Urinary bladder (tissue), 4 donors: ENCODE measurements around the gene MACROD2. TPM values are rescaled to one million over a fixed set of nuclear protein-coding genes. Genes with fewer than 3 reads are reported as not detected.
"Not testable (repeated sequence)": the region's sequence is repeated elsewhere in the genome, so short reads cannot be mapped to it uniquely, and the experiment has no call there.

ENCODE experiments used
- DNase-seq: peaks from one replicate; pipeline ENCODE4 v3.0.0-alpha.2; 2015; ENCODE audit errors: extremely low spot score
- H3K27ac ChIP-seq: one replicate; pipeline ENCODE4 v1.5.1; 2013; ENCODE audit warnings: low read depth, mild to moderate bottlenecking, moderate library complexity
- H3K36me3 ChIP-seq: one replicate; pipeline ENCODE4 v1.6.1; 2013; ENCODE audit warnings: mild to moderate bottlenecking, moderate library complexity; ENCODE audit not compliant: insufficient read depth
- H3K4me1 ChIP-seq: one replicate; pipeline ENCODE4 v1.6.1; 2013; ENCODE audit warnings: mild to moderate bottlenecking, moderate library complexity; ENCODE audit not compliant: insufficient read depth
- H3K4me3 ChIP-seq: one replicate; pipeline ENCODE4 v1.5.1; 2013; ENCODE audit warnings: low read depth, low read length
- WGBS: extraction: QIAGEN DNeasy Blood & Tissue Kit; methylation state at CpG from one replicate; pipeline ENCODE4 v1.1.7; 2013; 5-methylcytosine and 5-hydroxymethylcytosine counted together
- polyA plus RNA-seq: library from polyadenylated mRNA; stranded (reverse); fragments of 200-250 nt; gene quantifications from one replicate; pipeline ENCODE4 v1.2.3, GENCODE V29; 2013
- total RNA-seq: library from RNA; depleted of rRNA; stranded (reverse); fragments of >200 nt; gene quantifications from one replicate; pipeline ENCODE4 v1.2.3, GENCODE V29; 2014
- donor health status: healthy with polysubstance abuse.
- donor health status: healthy.

MACROD2 gene
- total and polyA plus RNA-seq, 2 donors = 3.0 to 28.2 TPM

DNA sequence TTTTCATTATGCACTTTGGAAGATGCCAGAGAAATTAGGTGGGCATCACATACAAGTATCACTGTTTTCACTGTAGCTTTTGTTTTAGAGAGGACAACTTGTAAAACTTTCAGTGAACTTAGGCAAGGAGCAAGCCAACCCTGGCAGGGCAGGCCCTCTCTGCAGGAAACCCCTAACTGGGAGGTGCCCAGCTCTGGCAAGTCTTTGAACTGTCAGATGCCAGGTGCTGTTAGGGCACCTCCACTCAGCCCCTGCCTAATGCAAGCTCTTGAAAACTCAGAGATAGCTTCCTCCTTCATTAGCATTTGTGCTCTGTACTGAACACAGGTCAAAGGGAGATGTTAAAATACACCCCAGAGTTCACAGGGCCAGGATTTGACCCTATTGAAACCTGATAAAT, 1116.3 kb downstream of the MACROD2 start:
- DNase-seq = no peak
- H3K4me1 ChIP-seq = no peaks in the 10 kb centered on the region

DNA sequence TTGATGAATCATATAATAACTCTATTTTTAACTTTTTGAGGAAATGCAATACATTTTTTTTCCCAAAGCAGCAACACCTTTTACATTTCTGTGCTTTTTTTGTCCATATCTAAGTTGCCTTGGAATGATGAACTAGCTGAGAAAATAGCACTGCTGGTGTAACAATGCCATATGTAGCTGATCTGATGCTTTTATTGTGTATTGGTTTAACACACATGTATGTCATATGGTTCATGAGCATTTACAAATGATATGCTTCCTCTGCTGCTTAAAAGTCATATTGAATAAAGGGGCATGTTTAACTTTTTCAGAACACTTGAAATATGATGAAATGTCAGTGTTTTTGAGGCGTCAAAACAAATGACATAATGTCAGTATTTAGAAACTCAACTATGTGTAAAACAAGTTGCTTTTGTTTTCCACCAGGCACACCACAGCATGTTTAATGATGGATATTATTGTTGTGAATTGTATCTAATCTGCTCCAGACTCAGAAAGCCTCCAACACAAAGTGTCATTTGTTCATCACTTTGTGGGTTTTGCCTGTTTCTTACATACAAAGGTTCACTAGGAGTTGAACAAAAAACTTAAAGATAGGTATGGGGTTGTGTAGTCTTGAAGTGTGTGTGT, 1117.9 kb downstream of the MACROD2 start:
- 91% methylated on average over 1 of the region's 1 CpG for WGBS
- H3K36me3 ChIP-seq = no peaks in the 10 kb centered on the region
- DNase-seq = no peak
- no peak overlapping the region for H3K27ac ChIP-seq
- H3K4me3 ChIP-seq = no peak overlapping the region
- H3K4me1 ChIP-seq = no peaks in the 10 kb centered on the region

More for the DNA sequence above, 1116.3 kb downstream of the MACROD2 start:
- Histone ChIP-seq H3K36me3 (no peaks in the 10 kb centered on the region), H3K4me3 (no peak overlapping the region), H3K27ac (no peak overlapping the region)

DNA sequence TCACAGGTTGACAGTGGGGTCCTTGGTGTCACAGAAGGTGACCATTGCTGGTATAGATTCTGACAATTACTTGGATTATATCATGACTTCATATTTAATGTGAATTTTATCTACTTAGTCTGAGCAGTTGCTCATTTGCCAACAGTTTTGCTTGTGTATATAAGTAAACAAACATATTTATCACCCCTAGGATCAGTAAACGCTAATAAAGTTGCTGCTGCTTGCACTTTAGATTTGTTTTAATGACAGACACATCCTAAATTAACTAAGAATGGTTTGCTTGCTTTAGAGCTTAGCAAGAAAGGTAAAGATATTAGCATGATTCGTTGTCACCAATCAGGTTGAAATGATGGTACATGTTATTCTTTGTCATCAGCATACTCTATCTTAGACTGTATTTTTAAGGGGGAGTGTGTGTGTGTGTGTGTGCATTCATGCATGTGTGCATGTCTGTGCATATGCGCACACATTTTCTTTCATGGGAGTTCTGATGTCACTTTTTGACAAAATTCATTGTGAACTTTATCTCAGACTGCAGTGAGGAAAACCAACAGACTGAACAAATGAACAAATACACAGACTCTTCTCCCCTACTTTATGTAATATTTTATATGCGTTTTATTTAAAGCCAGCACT, 1124.7 kb downstream of the MACROD2 start:
- H3K36me3 ChIP-seq = no peaks in the 10 kb centered on the region
- no peak for DNase-seq
- no peaks in the 10 kb centered on the region for H3K4me1 ChIP-seq
- WGBS = 83% methylated on average over 4 of the region's 4 CpGs
- H3K4me3 ChIP-seq = no peak overlapping the region
- H3K27ac ChIP-seq = no peak overlapping the region

DNA sequence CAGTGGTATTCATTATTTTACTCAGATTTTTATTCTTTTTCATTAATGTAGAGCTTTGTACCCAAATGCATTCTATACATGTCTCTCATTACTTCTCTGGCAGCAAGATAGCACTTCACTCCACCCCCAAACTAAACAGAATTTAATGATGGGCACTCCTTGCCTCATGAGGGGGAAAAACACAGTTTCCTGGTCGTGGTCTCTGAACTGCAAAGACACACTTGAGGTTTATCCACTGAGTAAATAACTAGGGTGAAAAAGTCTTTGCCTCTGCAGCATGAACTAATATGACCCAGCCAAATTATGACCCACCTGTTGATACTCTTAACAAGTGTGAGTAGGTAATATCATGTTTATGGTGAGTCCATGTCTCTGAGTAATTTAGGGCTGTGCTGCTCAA, 1127.3 kb downstream of the MACROD2 start:
- DNase-seq = no peak
- no peaks in the 10 kb centered on the region for H3K4me1 ChIP-seq
- H3K36me3 ChIP-seq = no peaks in the 10 kb centered on the region
- 69% methylated on average over 1 of the region's 1 CpG for WGBS
- H3K4me3 ChIP-seq = no peak overlapping the region
- H3K27ac ChIP-seq = no peak overlapping the region

DNA sequence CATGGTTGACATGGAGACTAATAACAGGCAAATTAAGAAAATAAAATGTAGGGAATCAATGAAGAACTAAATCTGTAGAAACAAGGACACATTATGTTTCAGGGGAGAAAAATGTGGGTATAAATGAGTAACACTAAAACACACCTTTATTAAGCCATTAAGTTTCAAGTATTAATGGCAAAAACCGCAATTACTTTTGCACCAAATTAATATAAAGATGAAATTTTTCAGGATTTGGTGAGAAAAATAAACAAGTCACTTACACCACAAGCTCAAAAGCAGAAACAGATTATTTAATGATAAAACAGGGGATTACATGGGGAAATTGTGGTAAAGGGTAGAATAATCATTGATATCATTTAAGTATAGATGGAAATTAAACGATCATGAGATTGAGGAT, 1135.9 kb downstream of the MACROD2 start:
- DNase-seq = no peak
- H3K4me1 ChIP-seq = no peaks in the 10 kb centered on the region
- no peak overlapping the region for H3K27ac ChIP-seq
- H3K4me3 ChIP-seq = no peak overlapping the region
- 94% methylated on average over 2 of the region's 2 CpGs for WGBS
- H3K36me3 ChIP-seq = no peaks in the 10 kb centered on the region

DNA sequence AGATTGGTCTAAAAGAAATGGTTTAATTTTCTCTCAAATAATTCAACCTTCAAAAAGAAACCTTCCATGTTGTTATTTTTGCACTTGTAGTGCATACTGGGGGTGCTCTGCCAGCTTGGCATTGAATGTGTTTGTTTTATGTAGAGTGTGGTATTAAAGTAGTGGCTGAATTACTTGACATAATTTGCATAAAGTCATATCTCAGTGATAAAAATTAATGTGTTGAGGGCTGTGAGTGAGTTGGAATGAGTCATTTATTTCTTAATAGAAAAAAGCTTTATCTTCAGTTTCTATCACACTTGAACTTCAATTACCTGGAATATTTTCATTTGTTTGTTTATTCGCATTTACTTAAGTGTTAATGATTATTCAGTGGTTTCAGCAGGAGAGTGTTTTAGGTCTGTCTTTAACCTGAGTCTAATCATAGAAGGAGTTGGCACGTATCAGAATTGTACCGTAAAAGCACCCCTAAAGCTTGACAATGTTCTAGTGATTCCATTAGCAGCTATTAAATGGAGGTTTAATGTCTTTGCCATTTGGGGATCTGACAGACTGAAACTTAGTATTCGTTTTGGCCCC, 1143.3 kb downstream of the MACROD2 start:
- peaks cover 1% of the 10 kb centered on the region for H3K4me1 ChIP-seq
- WGBS = 65% methylated on average over 4 of the region's 4 CpGs
- H3K4me3 ChIP-seq = no peak overlapping the region
- no peak for DNase-seq
- no peaks in the 10 kb centered on the region for H3K36me3 ChIP-seq
- no peak overlapping the region for H3K27ac ChIP-seq

DNA sequence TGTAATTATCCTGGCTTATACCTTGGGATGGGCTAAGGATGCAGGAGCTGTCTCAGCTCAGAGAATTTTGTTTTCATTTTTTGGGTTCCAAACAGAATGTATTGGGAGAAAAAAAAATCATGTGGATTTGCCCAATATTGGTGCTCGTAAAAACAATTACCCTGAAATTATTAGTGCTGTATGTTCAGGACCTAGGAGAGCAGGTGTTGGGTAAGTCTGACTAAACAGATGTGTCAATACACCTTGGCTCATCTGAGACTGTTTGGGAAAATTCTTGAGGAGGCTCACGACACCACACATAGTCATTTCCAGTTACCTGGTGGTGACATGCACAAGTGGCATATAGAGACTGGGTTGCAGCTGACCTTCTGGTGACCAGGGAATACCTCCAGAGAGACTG, 1144.2 kb downstream of the MACROD2 start:
- WGBS = 95% methylated on average over 2 of the region's 2 CpGs
- no peaks in the 10 kb centered on the region for H3K36me3 ChIP-seq
- peaks cover 1% of the 10 kb centered on the region for H3K4me1 ChIP-seq
- no peak for DNase-seq
- no peak overlapping the region for H3K4me3 ChIP-seq
- H3K27ac ChIP-seq = no peak overlapping the region

DNA sequence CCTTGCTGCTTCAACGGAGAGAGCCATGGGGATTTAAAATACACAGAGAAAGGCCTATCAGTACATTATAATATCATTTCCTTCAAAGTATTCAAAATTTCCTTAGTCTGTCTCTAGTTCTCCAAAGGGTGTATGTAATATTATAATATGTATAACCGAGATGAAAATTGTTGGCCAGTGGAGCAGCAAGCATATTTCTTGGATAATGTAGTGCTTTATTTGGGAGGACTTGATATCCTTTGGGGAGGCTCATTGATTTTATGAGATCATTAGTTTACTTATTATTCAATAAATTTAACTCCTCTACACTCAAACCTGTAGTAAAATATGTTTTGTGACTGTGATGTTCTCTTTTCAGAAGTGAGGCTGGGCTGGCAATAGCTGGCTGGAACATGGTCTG, 1145.0 kb downstream of the MACROD2 start:
- Histone ChIP-seq H3K4me3 (no peak overlapping the region), H3K27ac (no peak overlapping the region), H3K36me3 (no peaks in the 10 kb centered on the region), H3K4me1 (peaks cover 1% of the 10 kb centered on the region)
- 66% methylated on average over 2 of the region's 2 CpGs for WGBS
- DNase-seq = no peak

DNA sequence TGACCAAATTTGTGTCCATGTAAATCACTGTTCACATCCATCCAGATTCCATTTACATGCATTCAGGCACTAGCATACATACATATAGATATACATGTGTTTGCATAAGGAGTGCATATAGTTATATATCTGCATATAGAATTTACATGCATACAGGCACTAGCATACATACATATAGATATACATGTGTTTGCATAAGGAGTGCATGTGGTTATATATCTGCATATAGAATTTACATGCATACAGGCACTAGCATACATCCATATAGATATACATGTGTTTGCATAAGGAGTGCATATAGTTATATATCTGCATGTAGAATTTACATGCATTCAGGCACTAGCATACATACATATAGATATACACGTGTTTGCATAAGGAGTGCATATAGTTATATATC, 1145.6 kb downstream of the MACROD2 start:
- not testable (repeated sequence) for H3K4me3 ChIP-seq, DNase-seq, H3K36me3 ChIP-seq, H3K27ac ChIP-seq, H3K4me1 ChIP-seq
- 97% methylated on average over 1 of the region's 1 CpG for WGBS

DNA sequence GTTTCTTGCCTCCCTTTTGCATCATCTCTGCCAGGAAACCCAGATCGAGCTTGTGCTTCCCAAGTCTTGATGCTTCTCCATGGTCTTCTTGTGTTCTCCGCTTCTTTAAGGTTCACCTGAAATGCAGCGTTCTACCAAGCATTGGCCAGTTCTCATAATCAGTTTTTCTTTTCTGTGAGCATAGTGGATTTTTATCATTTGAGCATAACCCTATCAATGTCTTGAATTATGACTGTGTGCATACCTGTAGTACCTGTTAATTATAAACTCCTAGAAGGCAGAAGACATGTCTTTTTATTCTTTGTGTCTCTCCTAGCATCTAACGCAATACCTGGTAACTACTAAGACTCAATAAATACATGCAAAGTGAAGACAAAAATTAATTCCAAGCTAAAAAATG, 1146.5 kb downstream of the MACROD2 start:
- no peak for DNase-seq

DNA sequence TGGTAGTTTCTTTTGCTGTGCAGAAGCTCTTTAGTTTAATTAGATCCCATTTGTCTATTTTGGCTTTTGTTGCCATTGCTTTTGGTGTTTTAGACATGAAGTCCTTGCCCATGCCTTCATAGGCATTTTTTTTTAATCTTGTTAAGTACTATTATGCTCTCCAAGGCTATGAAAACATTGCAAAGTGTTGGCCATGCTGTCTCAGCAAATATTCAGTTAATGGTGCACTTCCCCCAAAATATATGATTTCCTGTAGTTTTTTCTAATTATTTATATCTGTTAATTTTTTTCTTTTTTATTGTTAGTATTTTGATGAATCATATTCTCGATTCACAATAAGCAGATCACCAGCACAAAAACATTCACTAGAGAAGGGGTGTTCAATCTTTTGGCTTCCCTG, 1148.2 kb downstream of the MACROD2 start:
- H3K27ac ChIP-seq = no peak overlapping the region
- 91% methylated on average over 1 of the region's 1 CpG for WGBS

More for the DNA sequence above, 1146.5 kb downstream of the MACROD2 start:
- H3K4me1 ChIP-seq = peaks cover 1% of the 10 kb centered on the region
- H3K4me3 ChIP-seq = no peak overlapping the region
- H3K27ac ChIP-seq = no peak overlapping the region
- WGBS = 85% methylated on average over 4 of the region's 4 CpGs
- no peaks in the 10 kb centered on the region for H3K36me3 ChIP-seq

DNA sequence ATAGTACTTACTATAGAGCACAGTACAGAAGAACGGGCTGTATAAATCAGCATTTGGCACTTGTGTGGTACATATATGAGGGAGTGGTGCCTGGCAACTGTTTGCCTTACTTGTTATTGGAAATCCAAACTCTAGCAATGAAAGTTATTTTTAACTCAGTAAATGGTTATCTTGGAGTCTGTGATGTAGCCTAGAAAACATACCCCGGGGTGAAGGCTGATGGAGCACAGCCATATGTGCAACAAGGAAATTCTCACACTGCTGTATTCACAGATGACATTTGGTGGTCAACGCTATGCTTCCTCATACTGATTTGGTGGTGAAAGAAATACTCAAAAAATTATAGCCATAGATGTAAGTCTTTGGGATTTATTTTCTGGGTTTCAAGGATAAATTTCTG, 1149.6 kb downstream of the MACROD2 start:
- H3K36me3 ChIP-seq = no peaks in the 10 kb centered on the region
- no peaks in the 10 kb centered on the region for H3K4me1 ChIP-seq
- no peak overlapping the region for H3K27ac ChIP-seq
- H3K4me3 ChIP-seq = no peak overlapping the region
- DNase-seq = no peak
- 39% methylated on average over 3 of the region's 3 CpGs for WGBS

More for the DNA sequence above, 1148.2 kb downstream of the MACROD2 start:
- DNase-seq = no peak
- Histone ChIP-seq H3K4me1 (peaks cover 1% of the 10 kb centered on the region), H3K4me3 (no peak overlapping the region), H3K36me3 (no peaks in the 10 kb centered on the region)

DNA sequence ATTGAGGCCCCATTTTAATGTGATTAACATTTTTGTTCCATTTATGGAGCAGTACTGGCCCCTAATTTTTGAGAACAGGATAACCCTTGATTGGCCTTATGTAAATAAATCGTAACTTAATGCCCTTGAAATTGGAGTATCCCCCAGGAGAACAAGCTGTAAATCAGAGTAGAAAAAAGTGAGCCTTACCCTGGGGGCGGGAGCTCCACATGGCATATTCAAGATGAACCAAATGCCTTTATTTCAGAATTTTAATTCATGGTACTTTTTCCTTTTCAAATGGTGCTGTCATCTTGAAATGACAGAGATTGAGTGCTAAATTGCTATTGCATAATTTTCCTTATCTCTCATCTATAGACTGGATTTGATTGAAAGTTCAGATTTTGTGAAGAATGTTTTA, 1151.6 kb downstream of the MACROD2 start:
- Histone ChIP-seq H3K4me1 (no peaks in the 10 kb centered on the region), H3K4me3 (no peak overlapping the region), H3K36me3 (no peaks in the 10 kb centered on the region), H3K27ac (no peak overlapping the region)
- no peak for DNase-seq
- 80% methylated on average over 2 of the region's 2 CpGs for WGBS

DNA sequence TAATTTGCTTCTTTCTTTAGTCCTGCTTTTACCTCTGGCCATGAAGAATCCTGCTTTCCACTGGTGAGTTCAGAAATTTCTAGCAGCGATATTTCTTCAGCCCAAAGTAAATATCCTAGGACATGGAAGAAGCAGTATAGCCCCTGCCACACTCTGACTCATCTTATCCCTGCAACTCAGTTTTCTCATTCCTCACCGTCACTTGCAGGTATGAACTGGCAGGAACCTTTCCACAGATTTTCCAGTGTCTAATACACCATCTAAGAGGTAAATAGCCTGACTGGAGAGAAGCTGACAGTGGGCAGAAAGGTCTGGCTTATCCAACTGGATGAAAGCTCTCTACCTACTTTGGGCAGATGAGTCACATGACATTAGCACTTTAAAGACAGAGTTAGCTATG, 1158.8 kb downstream of the MACROD2 start:
- DNase-seq = no peak
- H3K27ac ChIP-seq = no peak overlapping the region

More for the DNA sequence above, 1158.8 kb downstream of the MACROD2 start:
- no peak overlapping the region for H3K4me3 ChIP-seq
- H3K36me3 ChIP-seq = no peaks in the 10 kb centered on the region
- no peaks in the 10 kb centered on the region for H3K4me1 ChIP-seq
- 94% methylated on average over 2 of the region's 2 CpGs for WGBS
